ENCODE results near the gene OVOL3.
"Not testable (repeated sequence)": the region's sequence is repeated elsewhere in the genome, so short reads cannot be mapped to it uniquely, and the experiment has no call there.

Gene OVOL3

DNA sequence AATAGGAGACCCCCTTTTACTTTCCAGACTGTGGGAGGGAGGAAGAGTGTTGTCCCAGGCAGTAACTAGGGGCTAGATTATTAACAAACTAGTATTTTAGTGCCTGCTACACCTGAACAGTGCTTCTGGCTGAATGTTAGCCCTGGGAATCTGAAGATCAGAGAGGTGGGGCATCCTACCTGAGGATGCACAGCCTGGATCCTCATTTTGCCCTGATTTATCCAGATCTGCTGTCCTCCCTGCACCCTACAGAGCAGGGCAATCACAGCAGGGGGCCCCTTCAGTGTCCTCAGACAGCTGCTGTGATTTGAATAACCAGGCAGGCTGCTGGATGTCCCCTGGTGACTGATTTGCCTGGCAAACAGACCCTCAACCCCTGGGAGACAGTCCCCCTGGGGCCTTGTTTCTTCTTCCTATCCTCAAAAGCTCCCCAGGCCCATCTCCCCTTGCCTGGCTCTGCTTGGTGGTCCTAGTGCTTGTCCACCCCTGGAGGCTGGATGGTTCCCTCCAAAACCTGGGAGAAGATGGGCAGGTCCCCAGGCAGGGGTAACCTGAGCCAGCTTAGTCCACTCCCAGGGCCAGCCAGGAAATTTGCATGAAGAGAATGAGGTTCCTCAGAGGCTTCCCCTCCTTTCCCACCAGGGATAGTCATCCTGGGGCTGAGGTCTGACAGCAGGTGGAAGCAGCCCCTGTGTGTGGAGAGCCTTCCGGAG, at the start of gene OVOL3:
Gene OVOL3 (plus strand): TSS at position 657 of the 713 bp plus-strand sequence. CDS start 60 bp downstream, outside the sequence.
- DNase-seq (ENCODE audit: low read depth, low spot score), result no peak

GRCh38 chr19:36061367-36061766, 49.6 kb upstream of the OVOL3 start:
- no peak for DNase-seq (ENCODE audit: low read depth, low spot score)

- DNase-seq (ENCODE audit: low read depth, low spot score), result no peak
Measured at GRCh38 chr19:36064826-36065225, 46.1 kb upstream of the OVOL3 start.

DNA sequence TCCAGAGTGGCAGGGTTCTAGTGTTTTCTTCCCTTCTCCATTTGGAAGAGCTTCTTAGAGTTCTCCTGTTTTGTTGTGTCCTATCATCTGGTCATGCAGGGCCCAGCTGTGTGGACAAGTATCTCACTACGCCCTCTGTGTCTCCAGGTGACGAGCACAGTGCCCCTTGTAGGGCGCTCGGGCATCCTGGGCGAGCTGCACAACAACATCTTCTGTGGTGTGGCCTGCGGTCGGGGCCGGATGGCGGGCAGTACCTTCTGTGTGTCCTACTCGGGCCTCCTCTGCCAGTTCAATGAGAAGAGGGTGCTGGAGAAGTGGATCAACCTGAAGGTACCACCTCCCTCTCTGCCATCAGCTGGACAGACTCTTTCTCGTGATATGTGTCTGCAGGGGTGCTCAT, 43.3 kb upstream of the OVOL3 start:
- no peak for DNase-seq (ENCODE audit: low read depth, low spot score)

DNA sequence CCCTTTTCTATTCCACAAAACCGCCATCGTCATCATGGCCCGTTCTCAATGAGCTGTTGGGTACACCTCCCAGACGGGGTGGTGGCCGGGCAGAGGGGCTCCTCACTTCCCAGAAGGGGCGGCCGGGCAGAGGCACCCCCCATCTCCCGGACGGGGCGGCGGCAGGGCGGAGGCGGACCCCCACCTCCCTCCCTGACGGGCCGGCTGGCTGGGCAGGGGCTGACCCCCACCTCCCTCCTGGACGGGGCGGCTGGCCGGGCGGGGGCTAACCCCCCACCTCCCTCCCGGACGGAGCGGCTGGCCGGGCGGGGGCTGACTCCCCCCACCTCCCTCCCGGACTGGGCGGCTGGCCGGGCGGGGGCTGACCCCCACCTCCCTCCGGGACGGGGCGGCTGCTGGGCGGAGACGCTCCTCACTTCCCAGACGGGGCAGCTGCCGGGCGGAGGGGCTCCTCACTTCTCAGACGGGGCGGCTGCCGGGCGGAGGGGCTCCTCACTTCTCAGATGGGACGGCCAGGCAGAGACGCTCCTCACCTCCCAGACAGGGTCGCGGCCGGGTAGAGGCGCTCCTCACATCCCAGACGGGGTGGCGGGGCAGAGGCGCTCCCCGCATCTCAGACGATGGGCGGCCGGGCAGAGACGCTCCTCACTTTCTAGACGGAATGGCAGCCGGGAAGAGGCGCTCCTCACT, 42.0 kb upstream of the OVOL3 start:
- not testable (repeated sequence) for DNase-seq (ENCODE audit: low read depth, low spot score)

GRCh38 chr19:36072081-36072480, 38.9 kb upstream of the OVOL3 start:
- DNase-seq (ENCODE audit: low read depth, low spot score), result no peak

DNA sequence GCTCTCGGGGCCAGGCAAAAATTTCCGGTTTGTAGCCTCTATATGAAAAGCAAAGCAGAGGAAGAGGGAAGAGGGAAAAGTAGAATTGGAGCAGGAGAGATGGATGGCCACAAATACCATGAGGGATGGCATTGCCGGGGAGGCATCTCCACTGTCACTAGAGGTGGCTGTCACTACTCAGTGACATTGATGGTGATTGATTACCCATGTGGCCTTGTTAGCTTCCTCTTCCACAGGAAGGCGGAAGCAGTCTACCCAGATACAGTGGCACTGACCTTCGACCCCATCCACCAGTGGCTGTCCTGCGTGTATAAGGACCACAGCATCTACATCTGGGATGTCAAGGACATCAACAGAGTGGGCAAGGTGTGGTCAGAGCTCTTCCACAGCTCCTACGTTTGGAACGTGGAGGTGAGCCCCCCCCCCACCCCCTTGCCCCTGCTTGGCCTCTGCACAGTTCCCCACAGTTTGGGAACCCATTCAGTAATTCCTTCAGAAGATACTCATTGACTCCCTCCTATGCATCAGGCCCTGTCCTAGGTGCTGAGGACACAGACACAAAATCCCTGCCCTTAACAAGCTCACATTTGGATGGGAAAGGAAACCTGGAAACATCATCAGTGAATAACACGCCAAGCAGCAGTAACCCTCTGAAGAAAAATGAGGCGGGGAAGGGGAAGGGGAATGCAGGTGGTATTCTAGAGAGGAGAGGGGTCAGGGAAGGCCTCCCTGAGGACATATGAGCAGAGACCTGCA, 37.6 kb upstream of the OVOL3 start:
- DNase-seq (ENCODE audit: low read depth, low spot score), result no peak

- no peak for DNase-seq (ENCODE audit: low read depth, low spot score)
Measured at GRCh38 chr19:36079389-36079945, 31.5 kb upstream of the OVOL3 start.

DNA sequence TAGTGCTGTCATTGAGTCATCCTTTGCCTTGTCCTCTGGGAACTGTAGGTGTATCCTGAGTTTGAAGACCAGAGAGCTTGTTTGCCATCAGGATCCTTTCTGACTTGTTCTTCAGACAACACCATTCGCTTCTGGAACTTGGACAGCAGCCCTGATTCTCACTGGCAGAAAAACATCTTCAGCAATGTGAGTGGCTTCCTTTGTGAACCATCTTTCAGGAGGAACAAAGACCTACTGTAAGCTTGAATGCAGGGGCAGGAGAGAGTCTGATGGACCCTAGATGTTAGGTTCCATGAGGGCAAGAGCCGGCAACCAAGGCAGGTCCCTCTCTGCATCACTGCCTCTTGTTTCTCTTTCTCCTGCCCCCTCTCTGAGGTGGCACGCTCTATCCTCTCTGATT, 29.6 kb upstream of the OVOL3 start:
- DNase-seq (ENCODE audit: low read depth, low spot score), result no peak

GRCh38 chr19:36081894-36082293, 29.0 kb upstream of the OVOL3 start:
- DNase-seq (ENCODE audit: low read depth, low spot score), result no peak

GRCh38 chr19:36082916-36083315, 28.0 kb upstream of the OVOL3 start:
- DNase-seq (ENCODE audit: low read depth, low spot score), result no peak

GRCh38 chr19:36084231-36085009, 26.5 kb upstream of the OVOL3 start:
- no peak for DNase-seq (ENCODE audit: low read depth, low spot score)

- no peak for DNase-seq (ENCODE audit: low read depth, low spot score)
Measured at GRCh38 chr19:36086326-36086725, 24.6 kb upstream of the OVOL3 start.

- DNase-seq (ENCODE audit: low read depth, low spot score), result no peak
Measured at GRCh38 chr19:36089847-36090246, 21.1 kb upstream of the OVOL3 start.

GRCh38 chr19:36090910-36091695, 19.8 kb upstream of the OVOL3 start:
- DNase-seq (ENCODE audit: low read depth, low spot score), result no peak

GRCh38 chr19:36092566-36092965, 18.4 kb upstream of the OVOL3 start:
- no peak for DNase-seq (ENCODE audit: low read depth, low spot score)

GRCh38 chr19:36093146-36093662, 17.7 kb upstream of the OVOL3 start:
- no peak for DNase-seq (ENCODE audit: low read depth, low spot score)

- DNase-seq (ENCODE audit: low read depth, low spot score), result no peak
Measured at GRCh38 chr19:36093687-36094086, 17.3 kb upstream of the OVOL3 start.

GRCh38 chr19:36097036-36097435, 13.9 kb upstream of the OVOL3 start:
- DNase-seq (ENCODE audit: low read depth, low spot score), result no peak

GRCh38 chr19:36099166-36099785, 11.7 kb upstream of the OVOL3 start:
- no peak for DNase-seq (ENCODE audit: low read depth, low spot score)

Data from brain pericyte (primary cell).